T-helper 2 cell (primary cell): ENCODE data around the gene CLTB.
"Not testable (repeated sequence)": the region's sequence is repeated elsewhere in the genome, so short reads cannot be mapped to it uniquely, and the experiment has no call there.

Experiments used
- DNase-seq, 5 experiments: peaks; one replicate each; pipeline versions ENCODE4 v3.0.0 to v3.0.0-alpha.2; 2012 to 2022
- total RNA-seq, 2 donors: gene quantifications; one replicate each; lab custom pipeline; 2026; lab: John Stamatoyannopoulos, UW

The CLTB gene, protein sequence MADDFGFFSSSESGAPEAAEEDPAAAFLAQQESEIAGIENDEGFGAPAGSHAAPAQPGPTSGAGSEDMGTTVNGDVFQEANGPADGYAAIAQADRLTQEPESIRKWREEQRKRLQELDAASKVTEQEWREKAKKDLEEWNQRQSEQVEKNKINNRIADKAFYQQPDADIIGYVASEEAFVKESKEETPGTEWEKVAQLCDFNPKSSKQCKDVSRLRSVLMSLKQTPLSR
- total RNA-seq: 41.1 to 75.8 reads per million in 2 donors

DNA sequence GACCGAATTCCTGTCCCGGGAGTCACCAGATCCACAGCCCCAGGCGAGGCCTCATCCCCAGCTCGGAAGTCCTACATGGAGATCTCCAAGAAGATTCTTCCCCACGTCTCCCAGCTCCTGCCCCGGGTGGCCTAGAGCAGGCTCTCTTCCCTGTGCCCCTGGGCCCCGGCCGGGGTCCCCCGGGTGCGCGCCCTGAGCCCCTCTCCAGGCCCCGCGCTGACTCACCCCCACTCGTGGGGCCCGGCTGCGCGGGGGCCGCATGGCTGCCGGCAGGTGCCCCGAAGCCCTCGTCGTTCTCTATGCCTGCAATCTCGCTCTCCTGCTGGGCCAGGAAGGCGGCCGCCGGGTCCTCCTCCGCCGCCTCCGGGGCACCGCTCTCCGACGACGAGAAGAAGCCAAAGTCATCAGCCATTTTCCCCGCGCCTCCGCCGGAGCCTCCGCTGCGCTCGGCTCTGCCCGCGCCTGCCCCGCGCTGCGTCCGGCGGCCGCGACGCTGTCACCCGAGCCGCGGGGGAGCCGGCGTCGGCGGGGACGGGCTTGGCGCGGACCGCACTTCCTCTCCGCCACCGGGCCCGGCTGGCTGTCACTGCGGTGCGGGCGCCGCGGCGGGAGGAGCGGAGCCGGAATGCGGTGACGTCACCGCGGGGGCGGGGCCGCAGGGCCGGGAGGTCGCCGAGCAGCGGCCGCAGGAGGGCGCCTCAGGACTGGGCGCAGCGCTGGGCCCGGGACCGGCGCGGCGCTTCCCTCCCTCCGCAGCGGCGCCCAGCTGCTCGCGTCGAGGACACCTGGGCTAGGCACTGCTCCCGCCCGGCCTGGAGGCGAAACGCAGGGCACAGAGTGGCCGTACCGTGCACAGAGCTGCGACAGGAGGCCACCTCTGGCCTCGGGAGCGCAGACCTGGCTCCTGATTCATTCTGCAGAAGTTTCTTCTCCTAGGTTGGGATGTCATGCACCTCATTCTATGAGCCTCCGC is at the start of gene CLTB:
CLTB (minus strand) TSS at position 588 of the 973 bp plus-strand sequence; CDS start at position 412, 176 bp downstream.
- peak; percentile 80 to 91 (median 89) for DNase-seq

DNA sequence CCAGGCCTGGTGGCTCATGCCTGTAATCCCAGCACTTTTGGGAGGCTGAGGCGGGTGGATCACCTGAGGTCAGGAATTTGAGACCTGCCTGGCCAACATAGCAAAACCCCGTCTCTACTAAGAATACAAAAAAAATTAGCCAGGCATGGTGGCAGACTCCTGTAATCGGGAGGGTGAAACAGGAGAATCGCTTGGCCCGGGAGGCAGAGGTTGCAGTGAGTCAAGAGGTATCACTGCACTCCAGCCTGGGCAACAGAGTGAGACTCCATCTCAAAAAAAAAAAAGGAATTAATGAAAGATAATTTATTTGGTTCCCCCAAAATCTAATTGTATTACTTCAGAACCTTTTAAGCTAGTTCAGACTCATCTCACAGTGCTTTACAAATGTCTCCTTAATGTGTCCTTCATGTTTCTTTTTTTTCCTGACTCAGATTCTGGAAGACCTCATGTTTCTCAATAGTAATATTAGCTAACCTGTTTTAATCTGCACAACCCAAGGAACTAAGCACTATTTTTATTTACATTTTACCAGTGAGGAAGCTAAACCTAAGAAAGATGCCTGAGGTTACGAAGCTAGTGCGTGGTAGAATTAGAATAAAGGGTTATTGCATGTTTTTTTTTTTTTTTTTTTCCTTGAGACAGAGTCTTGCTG is 46.9 kb upstream of the CLTB start:
- no peak for DNase-seq

DNA sequence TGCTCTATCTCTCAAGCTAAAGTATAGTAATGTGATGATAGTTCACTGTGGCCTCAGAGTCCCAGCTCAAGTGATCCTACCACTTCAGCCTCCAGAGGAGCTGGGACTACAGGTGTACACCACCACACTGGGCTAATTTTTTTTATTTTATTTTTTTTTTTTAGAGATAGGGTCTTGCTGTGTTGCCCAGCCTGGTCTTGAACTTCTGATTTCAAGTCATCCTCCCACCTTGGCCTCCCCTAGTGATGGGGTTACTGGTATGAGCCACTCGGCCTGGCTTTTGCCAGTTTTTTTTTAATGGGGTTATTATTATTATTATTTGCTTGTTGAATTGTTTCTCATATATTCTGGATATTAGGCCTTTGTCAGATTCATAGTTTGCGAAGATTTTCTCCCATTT is 45.0 kb upstream of the CLTB start:
- DNase-seq: no peak

DNA sequence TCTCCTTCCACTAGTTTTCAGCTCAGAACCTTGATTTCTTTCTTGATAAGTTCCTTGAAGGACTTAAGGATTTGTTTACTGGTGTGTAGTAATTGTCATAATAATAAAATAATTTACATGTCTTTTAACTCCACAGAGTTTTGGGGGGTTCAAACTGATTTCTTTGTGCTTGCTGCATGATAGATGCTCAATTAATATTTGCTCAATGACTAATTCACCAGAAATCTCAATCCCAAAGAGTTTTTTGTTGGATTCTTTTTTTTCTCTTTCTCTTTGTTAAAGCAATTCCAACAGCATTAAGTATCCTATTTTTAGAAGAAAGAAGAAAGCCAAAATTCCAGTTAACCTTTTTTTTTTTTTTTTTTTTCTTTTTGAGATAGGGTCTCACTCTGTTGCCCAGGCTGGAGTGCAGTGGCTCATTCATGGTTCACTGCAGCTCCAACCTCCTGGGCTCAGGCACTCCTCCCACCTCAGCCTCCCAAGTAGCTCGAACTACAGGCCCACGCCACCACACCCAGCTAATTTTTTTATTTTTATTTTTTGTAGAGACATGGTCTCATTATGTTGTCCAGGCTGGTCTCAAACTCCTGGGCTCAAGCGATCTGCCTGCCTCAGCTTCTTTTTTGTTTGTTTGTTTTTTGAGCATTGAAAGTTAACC is 42.7 kb upstream of the CLTB start:
- no peak for DNase-seq

DNA sequence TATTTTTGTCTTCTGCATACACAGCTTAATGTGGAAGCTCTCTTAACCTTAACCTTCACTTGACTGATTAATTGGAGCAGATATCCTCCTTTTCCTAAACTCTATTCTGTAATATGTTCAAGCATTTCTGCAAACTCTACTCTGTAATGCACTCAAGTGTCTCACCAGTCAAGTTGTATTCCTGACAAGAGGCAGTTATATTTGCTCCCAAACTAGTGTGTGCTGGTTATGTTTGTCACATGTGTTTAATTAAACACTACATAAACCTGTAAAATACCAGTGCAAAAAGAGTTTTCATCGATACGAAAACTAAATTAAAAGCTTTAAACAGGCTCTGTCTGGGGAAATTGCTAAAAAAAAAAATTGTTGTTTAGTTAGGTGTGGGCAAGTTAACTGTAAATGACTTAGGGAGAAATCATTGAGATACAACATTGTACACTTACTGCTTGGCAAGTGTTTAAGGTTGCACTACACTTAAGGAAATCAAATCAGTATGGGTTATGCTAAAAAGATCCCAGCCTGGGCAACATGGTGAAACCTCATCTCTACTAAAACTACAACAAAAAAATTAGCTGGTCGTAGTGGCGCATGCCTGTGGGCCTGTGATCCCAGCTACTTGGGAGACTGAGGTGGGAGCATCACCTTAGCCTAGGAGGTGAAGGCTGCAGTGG is 38.5 kb upstream of the CLTB start:
- DNase-seq: no peak

DNA sequence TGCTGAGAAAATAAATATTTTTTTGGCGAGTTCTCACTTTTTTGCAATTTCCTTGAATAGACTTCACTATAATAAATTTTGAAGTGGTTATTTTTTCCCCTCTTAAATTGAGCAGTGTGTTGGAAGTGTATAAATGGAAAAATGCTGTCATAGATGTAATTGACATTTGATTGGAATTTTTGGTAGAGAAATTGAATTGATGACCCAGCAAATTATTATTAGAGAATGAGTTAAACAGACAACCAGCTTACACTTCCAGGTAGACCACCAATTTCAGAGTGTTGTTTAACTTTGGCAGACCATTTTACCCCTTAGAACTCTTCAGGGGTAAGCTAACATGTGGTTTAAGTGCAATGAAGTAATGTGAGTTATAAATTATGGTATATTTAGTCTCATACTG is 33.7 kb upstream of the CLTB start:
- no peak for DNase-seq

DNA sequence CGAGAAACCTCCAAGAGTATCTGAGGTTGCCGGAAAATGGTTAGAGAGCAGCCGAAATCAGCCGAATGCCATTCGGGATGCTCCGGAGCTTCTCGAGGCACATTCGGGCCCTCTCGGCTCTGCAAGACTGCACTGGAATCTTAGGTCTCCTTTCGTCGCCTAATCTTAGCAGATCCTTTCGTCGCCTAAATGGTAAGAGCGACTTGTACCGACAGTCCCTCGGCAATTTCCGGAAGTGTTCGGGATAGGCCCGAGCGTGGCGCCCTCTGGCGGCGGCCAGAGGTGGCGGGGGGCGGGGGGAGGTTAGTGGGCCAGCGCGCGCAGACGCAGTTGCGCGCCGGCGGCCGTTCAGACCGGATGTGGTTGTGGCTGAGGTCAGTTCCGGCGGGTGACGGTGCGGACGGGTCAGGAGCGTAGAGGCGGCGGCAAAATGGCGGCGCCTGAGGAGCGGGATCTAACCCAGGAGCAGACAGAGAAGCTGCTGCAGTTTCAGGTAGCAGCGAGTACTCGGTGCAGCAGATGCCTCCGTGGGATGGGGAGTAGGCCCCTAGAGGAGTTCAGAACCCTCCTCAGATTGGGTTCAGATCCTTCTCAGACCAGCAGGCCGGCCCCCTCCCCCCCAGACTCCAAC is 31.8 kb upstream of the CLTB start, which contains the start of gene FAF2:
FAF2 (plus strand) TSS at position 408 of the 631 bp plus-strand sequence; CDS start at position 431, 23 bp downstream.
- peak; percentile 93 to 99 (median 97) for DNase-seq

DNA sequence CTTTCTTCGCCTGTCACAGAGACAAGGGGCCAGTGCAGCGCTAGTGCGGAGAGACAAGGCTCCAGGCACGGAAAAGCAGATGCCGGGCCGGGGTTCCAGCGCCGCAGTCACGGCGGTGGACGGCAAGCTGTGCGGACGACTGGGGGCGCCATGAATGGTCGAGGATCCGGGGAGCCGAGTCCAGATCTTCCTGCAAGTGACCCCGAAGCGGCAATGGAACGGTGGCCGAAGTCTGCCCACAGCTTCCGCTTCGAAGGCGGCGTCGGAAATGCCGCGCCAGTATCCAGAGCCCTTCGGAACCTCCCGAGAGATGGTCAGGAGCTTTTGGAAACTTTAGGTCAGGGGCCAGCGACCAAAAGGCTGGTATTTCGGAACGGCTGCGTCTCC is 31.2 kb upstream of the CLTB start:
- peak in 2 of 5 experiments; percentile 6 to 17 for DNase-seq

DNA sequence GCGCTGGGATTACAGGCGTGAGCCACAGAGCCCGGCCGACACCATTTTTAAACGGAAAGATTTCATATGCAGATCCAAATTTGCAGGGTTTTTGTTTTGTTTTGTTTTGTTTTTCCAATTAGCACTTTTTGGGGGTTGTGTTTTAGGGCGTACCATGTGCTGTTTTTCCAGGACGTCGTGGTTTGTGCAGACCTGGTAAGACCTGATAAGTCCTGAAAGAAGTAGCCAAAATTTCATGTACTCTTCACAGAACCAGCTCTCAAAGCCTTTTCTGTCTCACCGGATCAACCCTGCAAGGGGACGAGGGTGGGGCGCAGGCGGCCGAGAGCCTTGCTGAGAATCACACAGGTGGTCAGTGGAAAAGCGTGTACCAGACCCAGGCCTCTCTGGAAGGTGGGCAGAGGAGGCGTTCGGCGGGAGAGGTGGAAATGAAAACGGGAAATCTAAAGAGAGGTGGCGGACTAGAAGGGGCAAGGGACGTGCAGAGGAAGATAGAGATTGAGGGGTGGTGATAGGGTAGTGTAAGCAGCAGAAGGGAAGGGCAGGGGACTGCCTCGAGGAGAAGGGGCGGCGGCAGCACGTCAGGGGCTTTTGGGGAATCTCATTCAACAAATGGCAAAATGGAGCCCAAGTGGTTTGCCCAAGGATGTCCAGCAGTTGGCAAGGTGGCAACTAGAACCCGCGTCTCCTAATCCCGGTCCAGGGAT is 30.7 kb upstream of the CLTB start:
- peak in 1 of 5 experiments; percentile 38 for DNase-seq

DNA sequence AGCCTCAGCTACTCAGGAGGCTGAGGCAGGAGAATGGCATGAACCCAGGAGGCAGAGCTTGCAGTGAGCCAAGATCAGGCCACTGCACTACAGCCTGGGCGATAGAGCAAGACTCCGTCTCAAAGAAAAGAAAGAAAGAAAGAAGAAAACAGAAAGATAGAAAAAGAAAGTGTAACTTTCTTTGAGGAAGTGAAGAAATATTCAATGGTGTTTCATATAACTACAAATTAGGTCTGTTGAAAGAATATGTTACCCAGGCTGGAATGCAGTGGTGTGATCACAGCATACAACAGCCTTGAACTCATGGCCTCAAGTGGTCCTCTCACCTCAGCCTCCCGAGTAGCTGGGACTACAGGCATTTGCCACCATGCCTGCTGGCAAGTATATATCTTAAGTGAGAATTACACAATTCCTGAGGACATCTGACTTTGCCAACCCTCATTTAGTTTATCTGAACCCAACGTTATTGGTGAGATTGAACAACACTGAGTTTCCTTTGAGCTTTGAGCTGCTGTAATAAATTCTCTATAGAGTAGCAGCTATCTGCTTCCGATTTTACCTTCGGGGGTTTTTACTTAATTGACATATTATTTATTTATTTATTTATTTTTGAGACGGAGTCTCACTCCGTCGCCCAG is 29.8 kb upstream of the CLTB start:
- no peak for DNase-seq

DNA sequence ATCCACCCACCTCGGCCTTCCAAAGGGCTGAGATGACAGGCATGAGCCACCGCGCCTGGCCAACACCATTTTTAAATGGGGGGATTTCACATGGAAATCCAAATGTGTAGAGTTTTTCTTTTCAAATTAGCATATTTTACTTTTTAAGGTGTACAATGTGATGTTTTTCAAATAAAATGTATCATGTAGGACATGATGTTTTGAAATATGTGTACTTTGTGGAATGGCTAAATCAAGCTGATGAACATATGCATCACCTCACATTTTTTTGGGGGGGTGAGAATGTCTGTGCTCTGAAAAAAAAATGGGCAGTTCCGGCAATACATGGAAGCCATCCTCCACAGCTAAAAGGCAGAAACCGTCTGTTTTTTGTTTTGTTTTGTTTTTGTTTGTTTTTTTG is 28.4 kb upstream of the CLTB start:
- no peak for DNase-seq

DNA sequence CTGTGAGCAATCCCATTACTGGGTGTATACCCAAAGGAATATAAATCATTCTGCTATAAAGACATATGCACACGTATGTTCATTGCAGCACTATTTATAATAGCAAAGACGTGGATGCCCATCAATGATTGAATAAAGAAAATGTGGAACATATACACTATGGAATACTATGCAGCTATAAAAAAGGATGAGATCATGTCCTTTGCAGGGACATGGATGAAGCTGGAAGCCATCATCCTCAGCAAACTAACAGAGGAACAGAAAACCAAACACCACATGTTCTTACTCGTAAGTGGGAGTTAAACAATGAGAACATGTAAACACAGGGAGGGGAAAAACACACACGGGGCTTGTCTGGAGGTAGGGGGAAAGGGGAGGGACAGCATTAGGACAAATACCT is 26.6 kb upstream of the CLTB start:
- DNase-seq: not testable (repeated sequence)

DNA sequence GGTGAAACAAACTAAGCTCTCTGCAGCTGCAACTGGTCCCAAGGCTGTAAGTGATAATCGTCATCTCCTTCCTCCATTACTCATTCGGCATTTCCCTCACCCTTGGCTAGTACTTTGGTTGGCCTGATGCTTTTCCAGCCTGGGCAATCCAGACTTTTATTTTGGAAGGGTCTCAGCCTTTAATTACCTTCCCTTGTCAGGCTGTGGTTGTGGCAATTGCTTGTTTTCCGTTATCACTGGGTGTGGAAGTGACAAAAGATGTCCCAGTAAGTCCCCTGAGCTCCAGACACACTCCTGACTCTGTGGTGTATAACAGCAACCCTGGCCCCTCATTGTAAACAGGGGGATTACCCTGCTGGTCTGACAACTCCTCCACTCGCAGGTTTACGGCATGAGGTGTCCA is 25.6 kb upstream of the CLTB start:
- no peak for DNase-seq

DNA sequence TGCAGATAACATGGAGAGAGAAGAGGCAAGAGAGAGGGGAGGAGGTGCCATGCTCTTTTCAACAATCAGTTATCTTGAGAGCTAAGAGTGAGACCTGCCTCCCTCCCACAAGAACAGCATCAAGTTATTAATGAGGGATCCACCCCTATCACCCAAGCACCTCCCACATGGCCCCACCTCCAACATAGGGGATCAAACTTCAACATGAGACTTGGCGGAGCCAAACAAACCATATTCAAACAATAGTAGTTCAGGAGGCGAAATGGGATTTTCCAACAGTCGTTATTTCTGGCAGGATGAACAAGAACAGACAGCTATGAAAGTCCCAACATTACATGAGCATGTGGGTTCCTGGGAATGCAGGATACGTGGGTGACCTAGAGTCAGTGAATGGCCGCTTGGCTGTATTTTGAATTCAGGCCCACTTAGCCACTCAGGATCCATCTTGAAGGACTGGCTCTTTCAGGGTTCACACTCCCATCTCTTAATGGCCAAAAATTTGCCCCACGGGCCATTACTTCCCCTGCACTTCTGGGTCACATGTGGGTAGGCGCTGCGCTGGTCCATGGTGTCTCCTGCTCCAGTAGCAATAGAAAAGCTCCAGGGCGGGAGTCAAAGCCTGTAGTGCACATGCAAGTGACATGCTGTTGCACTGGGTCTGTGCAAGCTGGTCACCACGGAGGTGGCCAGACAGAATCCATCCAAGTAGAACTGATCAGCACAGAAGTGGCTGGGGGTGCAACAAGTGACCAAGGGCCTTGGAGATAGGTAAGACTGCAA is 24.8 kb upstream of the CLTB start:
- no peak for DNase-seq

DNA sequence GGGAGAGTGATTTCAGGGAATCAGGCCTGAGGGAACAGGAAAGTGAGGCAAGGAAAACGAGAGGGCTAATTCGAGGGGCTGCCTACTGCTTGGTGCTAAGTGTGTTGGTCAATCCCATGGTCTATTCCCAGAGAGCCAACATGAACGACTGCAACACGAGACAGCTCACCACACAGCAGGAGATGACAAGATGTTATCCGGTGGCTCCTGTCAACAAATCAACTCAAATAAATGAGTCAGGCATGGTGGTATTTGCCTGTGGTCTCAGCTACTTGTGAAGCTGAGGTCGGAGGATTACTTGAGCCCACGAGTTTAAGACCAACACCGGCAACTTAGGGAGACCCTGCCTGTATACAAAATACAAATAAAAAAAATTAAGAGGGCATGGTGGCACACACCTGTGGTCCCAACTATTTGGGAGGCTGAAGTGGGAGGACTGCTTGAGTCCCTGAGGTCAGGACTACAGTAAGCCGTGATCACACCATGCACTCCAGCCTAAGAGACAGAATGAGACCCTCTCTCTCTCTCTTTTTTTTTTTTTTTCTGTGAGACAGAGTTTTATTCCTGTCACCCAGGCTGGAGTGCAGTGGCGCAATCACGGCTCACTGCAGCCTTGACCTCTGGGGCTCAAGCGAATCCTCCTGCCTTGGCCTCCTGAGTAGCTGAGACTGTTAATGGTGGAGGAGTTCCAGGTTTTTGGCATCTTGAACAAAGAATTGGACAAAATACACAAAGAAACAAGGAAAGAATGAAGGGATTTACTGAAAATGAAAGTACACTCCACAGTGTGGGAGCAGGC is 22.8 kb upstream of the CLTB start:
- DNase-seq: no peak

DNA sequence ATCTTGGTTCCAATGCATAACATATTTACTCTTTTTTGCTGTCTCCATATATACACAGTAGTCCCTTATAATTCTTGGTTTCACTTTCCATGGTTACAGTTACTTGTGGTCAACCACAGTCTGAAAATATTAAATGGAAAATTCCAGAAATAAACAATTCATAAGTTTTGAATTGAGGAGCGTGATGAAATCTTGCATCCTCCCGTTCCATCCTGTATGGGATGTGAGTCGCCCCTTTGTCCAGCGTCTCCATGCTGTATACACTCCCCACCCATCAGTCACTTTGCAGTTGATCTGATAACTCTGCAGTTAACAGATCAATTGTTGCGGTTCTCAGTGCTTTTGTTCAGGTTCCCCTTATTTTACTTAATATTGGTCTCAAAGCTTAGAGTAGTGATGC is 20.3 kb upstream of the CLTB start:
- peak in 1 of 5 experiments; percentile 64 for DNase-seq

DNA sequence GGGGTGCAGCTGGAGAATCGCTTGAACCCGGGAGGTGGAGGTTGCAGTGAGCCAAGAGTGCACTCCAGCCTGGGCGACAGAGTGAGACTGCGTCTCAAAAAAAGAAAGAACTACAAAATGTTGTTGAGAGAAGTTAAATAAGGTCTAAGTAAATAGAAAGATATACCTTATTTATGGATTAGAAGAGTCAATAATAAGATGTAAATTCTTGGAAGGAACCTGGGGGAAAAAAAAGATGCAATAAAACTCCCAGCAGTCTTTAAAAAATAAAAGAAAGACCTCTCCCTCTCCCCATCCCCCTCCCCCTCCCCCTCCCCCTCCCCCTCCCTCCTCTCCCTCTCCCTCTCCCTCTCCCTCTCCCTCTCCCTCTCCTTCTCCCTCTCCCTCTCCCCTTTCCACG is 16.4 kb upstream of the CLTB start:
- DNase-seq: no peak

DNA sequence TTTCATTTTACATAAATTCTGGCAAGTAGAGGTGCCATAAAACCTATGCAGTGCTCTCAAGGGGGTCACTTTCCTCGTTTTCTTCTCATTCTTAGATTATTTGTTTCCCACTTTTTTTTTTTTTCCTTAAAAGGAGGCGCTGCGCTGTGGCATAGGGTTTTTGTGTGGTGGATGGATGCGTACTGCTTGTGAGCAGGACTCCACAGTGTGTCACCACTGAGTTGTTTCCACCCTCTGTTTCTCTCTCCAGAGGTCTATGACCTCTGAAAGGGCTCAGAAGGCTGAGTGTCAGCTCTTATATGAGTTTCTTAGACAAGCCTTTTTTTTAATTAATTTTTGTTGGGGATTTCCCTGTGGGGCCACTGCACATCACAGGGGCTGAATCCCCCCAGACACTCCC is 13.6 kb upstream of the CLTB start:
- peak in 1 of 5 experiments; percentile 24 for DNase-seq

DNA sequence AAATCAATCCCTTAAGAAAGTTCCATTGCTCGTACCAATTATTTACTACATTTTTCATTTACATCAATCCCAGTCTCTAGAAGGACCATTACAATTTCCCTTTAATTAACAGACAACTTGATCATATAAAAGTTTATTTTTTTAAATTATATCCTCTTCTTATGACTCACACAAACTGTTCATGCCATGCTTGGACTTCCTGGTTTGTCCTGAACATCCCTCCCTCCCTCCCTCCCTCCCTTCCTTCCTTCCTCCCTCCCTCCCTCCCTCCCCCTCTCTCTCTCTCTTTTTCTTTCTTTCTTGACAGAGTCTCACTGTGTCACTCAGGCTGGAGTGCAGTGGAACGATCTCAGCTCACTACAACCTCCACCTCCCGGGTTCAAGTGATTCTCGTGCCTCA is 11.6 kb upstream of the CLTB start:
- DNase-seq: no peak
